HEK293 (cell line): Measurements from ENCODE around the gene USP17L30.
"Not testable (repeated sequence)": the region's sequence is repeated elsewhere in the genome, so short reads cannot be mapped to it uniquely, and the experiment has no call there.

Experiments used
- KLF7 ChIP-seq: fragments of 450-650 bp; formaldehyde crosslinking; IDR thresholded peaks from 2 replicates; pipeline ENCODE4 v1.5.1; 2016; ENCODE audit warnings: missing biosample characterization, missing genetic modification characterization, borderline replicate concordance
- RBAK ChIP-seq: fragments of 450-650 bp; formaldehyde crosslinking; IDR thresholded peaks from 2 replicates; pipeline ENCODE4 v1.5.1; 2016; ENCODE audit warnings: missing biosample characterization, missing genetic modification characterization
- TCF7L2 ChIP-seq: IDR thresholded peaks from 2 replicates; pipeline ENCODE4 v1.6.1; 2011; ENCODE audit warnings: low read depth, mild to moderate bottlenecking, inconsistent platforms, low read length, moderate library complexity, borderline replicate concordance
- ZBTB48 ChIP-seq: fragments of 450-650 bp; formaldehyde crosslinking; IDR thresholded peaks from 2 replicates; pipeline ENCODE4 v1.5.1; 2016; ENCODE audit warnings: missing biosample characterization, missing genetic modification characterization
- ZEB2 ChIP-seq: fragments of 450-650 bp; formaldehyde crosslinking; IDR thresholded peaks from 2 replicates; pipeline ENCODE4 v1.5.1; 2016; ENCODE audit warnings: missing biosample characterization, missing genetic modification characterization
- ZNF140 ChIP-seq: fragments of 450-650 bp; formaldehyde crosslinking; IDR thresholded peaks from 2 replicates; pipeline ENCODE4 v1.5.1; 2016; ENCODE audit warnings: missing biosample characterization, missing genetic modification characterization
- ZNF239 ChIP-seq: fragments of 450-650 bp; formaldehyde crosslinking; IDR thresholded peaks from 2 replicates; pipeline ENCODE4 v1.5.1; 2016; ENCODE audit warnings: missing biosample characterization, missing genetic modification characterization
- ZNF274 ChIP-seq, 2 experiments: fragments of 200-500 bp in 1 of 2; fragments of 450-650 bp in 1 of 2; sonication (Bioruptor generic) in 1 of 2; formaldehyde crosslinking in 1 of 2; IDR thresholded peaks; 2 replicates each; pipeline versions ENCODE4 v1.5.1 to v1.6.1; 2014 to 2016; ENCODE audit warnings: borderline replicate concordance in 1 of 2, inconsistent platforms in 1 of 2, low read length in 1 of 2, missing biosample characterization in 1 of 2, missing genetic modification characterization in 1 of 2
- ZNF791 ChIP-seq: fragments of 450-650 bp; formaldehyde crosslinking; IDR thresholded peaks from 2 replicates; pipeline ENCODE4 v1.5.1; 2016; ENCODE audit warnings: missing biosample characterization, missing genetic modification characterization
- ZNF837 ChIP-seq: fragments of 450-650 bp; formaldehyde crosslinking; IDR thresholded peaks from 2 replicates; pipeline ENCODE4 v1.5.1; 2016; ENCODE audit warnings: missing biosample characterization, missing genetic modification characterization
- TF ChIP-seq, protein P1 (sequence below): fragments of 450-650 bp; formaldehyde crosslinking; IDR thresholded peaks from 2 replicates; pipeline ENCODE4 v1.5.1; 2016; ENCODE audit warnings: missing biosample characterization, missing genetic modification characterization
- TF ChIP-seq, protein P2 (sequence below): fragments of 450-650 bp; formaldehyde crosslinking; conservative IDR thresholded peaks from 2 replicates; pipeline ENCODE4 v1.5.1; 2016; ENCODE audit warnings: low read depth, missing biosample characterization, missing genetic modification characterization
- TF ChIP-seq, protein P3 (sequence below): fragments of 450-650 bp; formaldehyde crosslinking; IDR thresholded peaks from 2 replicates; pipeline ENCODE4 v1.5.1; 2016; ENCODE audit warnings: missing biosample characterization, missing genetic modification characterization
- TF ChIP-seq, protein P4 (sequence below): sonication (generic); formaldehyde crosslinking; IDR thresholded peaks from 2 replicates; pipeline ENCODE4 v1.8.1; 2022; ENCODE audit warnings: mild to moderate bottlenecking, moderate library complexity, missing genetic modification reagents

DNA sequence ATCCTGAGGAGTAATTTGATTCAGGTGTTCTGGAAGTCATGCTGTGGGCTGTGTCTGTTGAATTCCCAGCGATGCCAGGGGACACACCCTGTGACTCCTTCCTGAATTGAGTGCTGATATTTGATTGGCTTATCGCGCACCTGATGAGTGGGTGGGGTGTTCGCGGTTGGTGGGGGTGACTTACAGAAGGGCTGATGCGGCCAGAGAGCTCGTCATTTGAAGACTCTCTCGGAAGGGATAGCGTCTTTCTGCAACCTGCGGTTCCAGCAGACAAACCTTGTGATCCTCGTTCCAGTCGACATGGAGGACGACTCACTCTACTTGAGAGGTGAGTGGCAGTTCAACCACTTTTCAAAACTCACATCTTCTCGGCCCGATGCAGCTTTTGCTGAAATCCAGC, 9.6 kb upstream of the USP17L30 start, which contains the start of gene USP17L29:
- not testable (repeated sequence) for TF ChIP-seq ZNF274 (IDR thresholded peaks at IDR 0.05; ENCODE audit: low read length); ZNF274 (tag by site-specific recombination; IDR thresholded peaks at IDR 0.05; ENCODE audit: borderline replicate concordance); KLF7; RBAK (tag by site-specific recombination); ZNF140 (tag by site-specific recombination); ZNF791 (tag by site-specific recombination); ZNF239 (tag by site-specific recombination); ZNF837 (tag by site-specific recombination); ZBTB48 (tag by site-specific recombination); TCF7L2; ZEB2 (tag by site-specific recombination)
- TF ChIP-seq, protein P1, sequence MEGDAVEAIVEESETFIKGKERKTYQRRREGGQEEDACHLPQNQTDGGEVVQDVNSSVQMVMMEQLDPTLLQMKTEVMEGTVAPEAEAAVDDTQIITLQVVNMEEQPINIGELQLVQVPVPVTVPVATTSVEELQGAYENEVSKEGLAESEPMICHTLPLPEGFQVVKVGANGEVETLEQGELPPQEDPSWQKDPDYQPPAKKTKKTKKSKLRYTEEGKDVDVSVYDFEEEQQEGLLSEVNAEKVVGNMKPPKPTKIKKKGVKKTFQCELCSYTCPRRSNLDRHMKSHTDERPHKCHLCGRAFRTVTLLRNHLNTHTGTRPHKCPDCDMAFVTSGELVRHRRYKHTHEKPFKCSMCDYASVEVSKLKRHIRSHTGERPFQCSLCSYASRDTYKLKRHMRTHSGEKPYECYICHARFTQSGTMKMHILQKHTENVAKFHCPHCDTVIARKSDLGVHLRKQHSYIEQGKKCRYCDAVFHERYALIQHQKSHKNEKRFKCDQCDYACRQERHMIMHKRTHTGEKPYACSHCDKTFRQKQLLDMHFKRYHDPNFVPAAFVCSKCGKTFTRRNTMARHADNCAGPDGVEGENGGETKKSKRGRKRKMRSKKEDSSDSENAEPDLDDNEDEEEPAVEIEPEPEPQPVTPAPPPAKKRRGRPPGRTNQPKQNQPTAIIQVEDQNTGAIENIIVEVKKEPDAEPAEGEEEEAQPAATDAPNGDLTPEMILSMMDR: not testable (repeated sequence)
- TF ChIP-seq, protein P2, sequence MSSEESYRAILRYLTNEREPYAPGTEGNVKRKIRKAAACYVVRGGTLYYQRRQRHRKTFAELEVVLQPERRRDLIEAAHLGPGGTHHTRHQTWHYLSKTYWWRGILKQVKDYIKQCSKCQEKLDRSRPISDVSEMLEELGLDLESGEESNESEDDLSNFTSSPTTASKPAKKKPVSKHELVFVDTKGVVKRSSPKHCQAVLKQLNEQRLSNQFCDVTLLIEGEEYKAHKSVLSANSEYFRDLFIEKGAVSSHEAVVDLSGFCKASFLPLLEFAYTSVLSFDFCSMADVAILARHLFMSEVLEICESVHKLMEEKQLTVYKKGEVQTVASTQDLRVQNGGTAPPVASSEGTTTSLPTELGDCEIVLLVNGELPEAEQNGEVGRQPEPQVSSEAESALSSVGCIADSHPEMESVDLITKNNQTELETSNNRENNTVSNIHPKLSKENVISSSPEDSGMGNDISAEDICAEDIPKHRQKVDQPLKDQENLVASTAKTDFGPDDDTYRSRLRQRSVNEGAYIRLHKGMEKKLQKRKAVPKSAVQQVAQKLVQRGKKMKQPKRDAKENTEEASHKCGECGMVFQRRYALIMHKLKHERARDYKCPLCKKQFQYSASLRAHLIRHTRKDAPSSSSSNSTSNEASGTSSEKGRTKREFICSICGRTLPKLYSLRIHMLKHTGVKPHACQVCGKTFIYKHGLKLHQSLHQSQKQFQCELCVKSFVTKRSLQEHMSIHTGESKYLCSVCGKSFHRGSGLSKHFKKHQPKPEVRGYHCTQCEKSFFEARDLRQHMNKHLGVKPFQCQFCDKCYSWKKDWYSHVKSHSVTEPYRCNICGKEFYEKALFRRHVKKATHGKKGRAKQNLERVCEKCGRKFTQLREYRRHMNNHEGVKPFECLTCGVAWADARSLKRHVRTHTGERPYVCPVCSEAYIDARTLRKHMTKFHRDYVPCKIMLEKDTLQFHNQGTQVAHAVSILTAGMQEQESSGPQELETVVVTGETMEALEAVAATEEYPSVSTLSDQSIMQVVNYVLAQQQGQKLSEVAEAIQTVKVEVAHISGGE: not testable (repeated sequence)
- TF ChIP-seq, protein P3, sequence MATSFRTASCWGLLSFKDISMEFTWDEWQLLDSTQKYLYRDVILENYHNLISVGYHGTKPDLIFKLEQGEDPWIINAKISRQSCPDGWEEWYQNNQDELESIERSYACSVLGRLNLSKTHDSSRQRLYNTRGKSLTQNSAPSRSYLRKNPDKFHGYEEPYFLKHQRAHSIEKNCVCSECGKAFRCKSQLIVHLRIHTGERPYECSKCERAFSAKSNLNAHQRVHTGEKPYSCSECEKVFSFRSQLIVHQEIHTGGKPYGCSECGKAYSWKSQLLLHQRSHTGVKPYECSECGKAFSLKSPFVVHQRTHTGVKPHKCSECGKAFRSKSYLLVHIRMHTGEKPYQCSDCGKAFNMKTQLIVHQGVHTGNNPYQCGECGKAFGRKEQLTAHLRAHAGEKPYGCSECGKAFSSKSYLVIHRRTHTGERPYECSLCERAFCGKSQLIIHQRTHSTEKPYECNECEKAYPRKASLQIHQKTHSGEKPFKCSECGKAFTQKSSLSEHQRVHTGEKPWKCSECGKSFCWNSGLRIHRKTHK (tag by site-specific recombination): not testable (repeated sequence)
- TF ChIP-seq, protein P4, sequence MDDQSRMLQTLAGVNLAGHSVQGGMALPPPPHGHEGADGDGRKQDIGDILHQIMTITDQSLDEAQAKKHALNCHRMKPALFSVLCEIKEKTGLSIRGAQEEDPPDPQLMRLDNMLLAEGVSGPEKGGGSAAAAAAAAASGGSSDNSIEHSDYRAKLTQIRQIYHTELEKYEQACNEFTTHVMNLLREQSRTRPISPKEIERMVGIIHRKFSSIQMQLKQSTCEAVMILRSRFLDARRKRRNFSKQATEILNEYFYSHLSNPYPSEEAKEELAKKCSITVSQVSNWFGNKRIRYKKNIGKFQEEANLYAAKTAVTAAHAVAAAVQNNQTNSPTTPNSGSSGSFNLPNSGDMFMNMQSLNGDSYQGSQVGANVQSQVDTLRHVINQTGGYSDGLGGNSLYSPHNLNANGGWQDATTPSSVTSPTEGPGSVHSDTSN: not testable (repeated sequence)
